NCI-H1436 (cell line): ENCODE measurements around the gene ETV5.
"Not testable (repeated sequence)": the region's sequence is repeated elsewhere in the genome, so short reads cannot be mapped to it uniquely, and the experiment has no call there.

Experiments used
- DNase-seq: peaks from one replicate; lab custom pipeline; 2025; lab: John Stamatoyannopoulos, UW

The ETV5 gene

GRCh38 chr3:186021673-186022362, 87.1 kb downstream of the ETV5 start:
- no peak for DNase-seq

- DNase-seq = not testable (repeated sequence)
Measured at GRCh38 chr3:186021250-186021649, 87.6 kb downstream of the ETV5 start.

GRCh38 chr3:186019288-186019687, 89.6 kb downstream of the ETV5 start:
- DNase-seq = not testable (repeated sequence)

- DNase-seq = no peak
Measured at GRCh38 chr3:186014866-186015265, 94.0 kb downstream of the ETV5 start.

GRCh38 chr3:186013312-186013711, 95.6 kb downstream of the ETV5 start:
- no peak for DNase-seq

GRCh38 chr3:186012137-186012536, 96.8 kb downstream of the ETV5 start:
- DNase-seq = no peak

GRCh38 chr3:186004671-186005070, 104.2 kb downstream of the ETV5 start:
- DNase-seq = no peak

- no peak for DNase-seq
Measured at GRCh38 chr3:186004209-186004608, 104.7 kb downstream of the ETV5 start.

GRCh38 chr3:186003610-186004009, 105.3 kb downstream of the ETV5 start:
- no peak for DNase-seq

GRCh38 chr3:186002884-186003472, 105.9 kb downstream of the ETV5 start:
- no peak for DNase-seq

- no peak for DNase-seq
Measured at GRCh38 chr3:186001842-186002241, 107.0 kb downstream of the ETV5 start.

- DNase-seq = no peak
Measured at GRCh38 chr3:185999221-185999620, 109.7 kb downstream of the ETV5 start.

GRCh38 chr3:185998136-185998535, 110.8 kb downstream of the ETV5 start:
- no peak for DNase-seq

GRCh38 chr3:185997130-185997529, 111.8 kb downstream of the ETV5 start:
- DNase-seq = no peak
